AG09319 (cell line): Measurements from ENCODE around the gene LY86.

Experiments used
- DNase-seq: peaks from one replicate; pipeline ENCODE4 v3.0.0-alpha.2; 2010; ENCODE audit warnings: low read depth; ENCODE audit errors: extremely low read depth
- TF ChIP-seq, protein P1 (sequence below): IDR thresholded peaks from 2 replicates; pipeline ENCODE4 v1.5.1; 2011; ENCODE audit warnings: low read depth, mild to moderate bottlenecking, inconsistent platforms, low read length, moderate library complexity

The LY86 gene

DNA sequence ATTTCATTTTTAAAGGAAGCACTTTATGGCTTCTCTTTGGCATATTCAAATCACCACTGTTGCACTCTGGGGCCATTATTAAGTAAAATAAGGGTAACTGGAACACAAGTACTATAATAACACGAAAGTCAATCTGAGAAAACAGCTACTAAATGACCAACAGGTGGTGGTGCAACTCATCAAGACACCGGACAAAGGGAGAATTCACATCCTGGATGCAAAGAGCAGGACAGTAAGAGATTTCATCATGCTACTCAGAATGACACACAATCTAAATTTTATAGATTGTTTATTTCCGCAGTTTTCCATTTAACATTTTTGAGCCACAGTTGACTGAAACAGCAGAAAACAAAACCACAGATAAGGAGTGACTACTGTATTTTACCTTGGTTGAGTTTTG lies 27.6 kb upstream of the LY86 start:
- no peak for DNase-seq
- TF ChIP-seq, protein P1, sequence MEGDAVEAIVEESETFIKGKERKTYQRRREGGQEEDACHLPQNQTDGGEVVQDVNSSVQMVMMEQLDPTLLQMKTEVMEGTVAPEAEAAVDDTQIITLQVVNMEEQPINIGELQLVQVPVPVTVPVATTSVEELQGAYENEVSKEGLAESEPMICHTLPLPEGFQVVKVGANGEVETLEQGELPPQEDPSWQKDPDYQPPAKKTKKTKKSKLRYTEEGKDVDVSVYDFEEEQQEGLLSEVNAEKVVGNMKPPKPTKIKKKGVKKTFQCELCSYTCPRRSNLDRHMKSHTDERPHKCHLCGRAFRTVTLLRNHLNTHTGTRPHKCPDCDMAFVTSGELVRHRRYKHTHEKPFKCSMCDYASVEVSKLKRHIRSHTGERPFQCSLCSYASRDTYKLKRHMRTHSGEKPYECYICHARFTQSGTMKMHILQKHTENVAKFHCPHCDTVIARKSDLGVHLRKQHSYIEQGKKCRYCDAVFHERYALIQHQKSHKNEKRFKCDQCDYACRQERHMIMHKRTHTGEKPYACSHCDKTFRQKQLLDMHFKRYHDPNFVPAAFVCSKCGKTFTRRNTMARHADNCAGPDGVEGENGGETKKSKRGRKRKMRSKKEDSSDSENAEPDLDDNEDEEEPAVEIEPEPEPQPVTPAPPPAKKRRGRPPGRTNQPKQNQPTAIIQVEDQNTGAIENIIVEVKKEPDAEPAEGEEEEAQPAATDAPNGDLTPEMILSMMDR = no peak

DNA sequence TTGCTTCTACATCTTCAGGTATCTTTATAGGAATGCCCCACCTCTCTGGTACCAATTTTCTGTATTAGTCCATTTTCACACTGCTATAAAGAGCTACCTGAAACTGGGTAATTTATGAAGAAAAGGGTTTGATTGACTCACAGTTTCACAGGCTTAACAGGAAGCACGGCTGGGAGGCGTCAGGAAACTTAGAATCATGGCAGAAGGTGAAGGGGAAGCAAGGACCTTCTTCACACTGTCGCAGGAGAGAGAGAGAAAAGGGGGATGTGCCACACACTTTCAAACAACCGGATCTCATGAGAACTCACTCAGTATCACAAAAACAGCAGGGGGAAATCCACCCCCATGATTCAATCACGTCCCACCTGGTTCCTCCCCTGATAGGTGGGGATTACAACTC lies 24.4 kb upstream of the LY86 start:
- DNase-seq = no peak

DNA sequence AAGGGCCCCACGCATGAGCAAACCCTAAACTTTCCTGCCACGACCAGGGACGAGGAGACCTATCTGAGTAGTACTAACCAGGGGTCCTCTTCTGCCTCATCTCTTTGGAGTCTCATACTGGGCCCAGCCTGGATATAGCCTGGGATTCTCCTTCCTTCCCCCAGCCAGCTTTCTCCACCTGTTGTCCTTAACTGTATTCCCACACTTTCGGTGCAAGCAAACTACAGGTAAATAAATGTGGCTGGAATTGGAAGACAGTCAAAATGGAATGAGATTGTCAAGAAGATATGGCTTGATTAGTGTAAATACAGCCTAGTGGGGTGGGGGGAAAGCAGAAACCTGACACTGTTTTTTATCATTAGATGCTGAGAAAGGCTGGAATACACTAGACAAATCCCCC lies 23.5 kb upstream of the LY86 start:
- no peak for DNase-seq
- TF ChIP-seq, protein P1 = no peak

More for the DNA sequence above, 24.4 kb upstream of the LY86 start:
- TF ChIP-seq, protein P1 = no peak

DNA sequence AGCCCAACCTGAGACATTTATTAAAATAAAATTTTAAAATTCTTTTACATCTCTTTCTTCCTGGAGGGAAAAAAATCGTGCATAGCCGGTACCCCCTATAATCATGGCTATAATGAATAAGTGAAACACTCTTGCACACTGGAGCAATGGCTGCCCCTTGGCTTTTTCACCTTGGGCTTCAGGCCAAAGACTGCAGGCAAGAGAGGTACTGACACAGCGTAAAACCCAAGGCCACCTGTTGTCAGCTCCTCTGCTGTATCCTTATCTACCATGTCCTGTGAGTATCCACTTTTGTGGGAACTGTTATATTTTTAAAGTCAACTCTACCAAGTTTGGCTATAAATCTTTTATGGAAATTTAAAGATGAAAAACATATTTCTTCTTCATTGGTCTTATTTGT lies 23.0 kb upstream of the LY86 start:
- no peak for DNase-seq

DNA sequence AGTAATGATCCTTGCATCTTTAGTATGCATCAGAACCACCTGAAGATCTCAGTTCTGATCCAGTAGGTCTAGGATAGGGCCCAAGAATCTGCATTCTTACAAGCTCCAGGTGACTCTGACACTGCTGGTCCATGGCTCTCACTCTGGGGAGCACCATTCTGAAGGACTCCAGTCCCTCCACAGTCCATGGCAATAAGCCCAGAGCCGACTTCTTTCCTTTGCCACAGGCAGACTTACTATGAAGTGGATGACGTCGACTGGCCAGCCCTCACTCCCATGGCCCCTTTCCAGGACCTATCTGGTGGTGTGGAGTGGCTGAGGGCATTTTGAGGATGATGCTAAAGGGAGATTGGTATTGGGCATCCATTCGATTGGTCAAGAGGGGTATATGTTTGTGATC lies 21.8 kb upstream of the LY86 start:
- TF ChIP-seq, protein P1 = no peak
- no peak for DNase-seq

More for the DNA sequence above, 23.0 kb upstream of the LY86 start:
- TF ChIP-seq, protein P1 = no peak

DNA sequence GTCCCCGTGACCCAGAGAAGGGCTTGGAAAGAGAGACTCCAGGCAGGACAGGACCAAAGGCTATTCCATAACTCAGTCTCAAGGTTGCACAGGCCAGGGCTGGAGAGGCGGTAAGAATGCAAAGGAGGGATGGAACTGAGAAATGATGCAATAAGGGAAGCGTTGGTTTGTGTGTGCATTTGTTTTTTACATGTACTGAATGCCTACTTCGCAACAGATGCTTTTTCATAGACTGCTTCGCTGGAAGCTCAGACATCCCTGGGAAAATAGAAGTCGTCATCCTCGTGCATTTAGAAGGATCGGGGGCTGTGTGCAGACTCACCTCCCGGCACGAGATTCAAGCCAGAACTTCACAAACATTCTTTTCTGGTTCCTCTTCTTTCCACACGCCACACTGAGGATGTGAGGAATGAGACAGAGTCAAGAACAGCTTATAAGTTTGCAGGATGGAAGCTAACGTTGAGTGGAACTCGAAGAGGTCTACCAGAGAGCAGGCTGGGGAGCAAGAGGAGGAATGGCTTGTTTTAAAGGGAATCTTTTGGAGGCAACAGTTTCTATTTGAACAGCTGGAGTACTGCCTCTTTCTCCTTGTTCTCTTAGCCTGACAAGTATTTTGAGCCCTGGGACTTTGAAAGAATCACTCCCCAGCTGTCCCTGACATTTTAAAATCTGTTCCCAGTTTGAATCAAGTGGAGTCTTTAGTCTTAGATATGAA lies 19.3 kb upstream of the LY86 start:
- TF ChIP-seq, protein P1 = no peak
- no peak for DNase-seq

DNA sequence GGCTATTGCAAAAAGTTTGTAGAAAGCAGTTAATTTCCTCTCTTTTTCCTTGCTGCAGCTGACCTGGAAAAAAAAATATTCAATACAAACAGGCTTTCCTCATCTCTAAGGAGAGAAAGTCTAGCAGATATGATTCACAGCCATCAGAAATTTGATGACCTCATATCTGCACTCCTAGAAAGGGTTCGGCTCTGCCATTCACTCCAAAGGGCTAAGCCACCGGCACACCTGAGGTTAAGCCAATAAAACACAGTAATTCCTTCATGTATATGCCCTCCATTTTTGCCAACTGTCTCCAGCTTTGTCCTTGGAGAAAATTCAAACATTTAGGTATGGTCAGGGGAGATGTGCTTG lies 18.7 kb upstream of the LY86 start:
- no peak for DNase-seq
- TF ChIP-seq, protein P1 = no peak
